Thymus (tissue), 11 donors: ENCODE data around the gene TBC1D16. TPM values are rescaled to one million over a fixed set of nuclear protein-coding genes. Genes with fewer than 3 reads are reported as not detected.

Experiments used
- DNase-seq, 9 donors: peaks; one replicate each; pipeline ENCODE4 v3.0.0-alpha.2; 2013; ENCODE audit warnings: low spot score in 9 of 9, low read depth in 6 of 9, missing footprints in 1 of 9
- H3K27ac ChIP-seq, 2 donors: one replicate each; pipeline ENCODE4 v1.5.1; 2013; ENCODE audit warnings: control low read depth in 1 of 2, low read depth in 1 of 2, low read length in 1 of 2, mild to moderate bottlenecking in 1 of 2, moderate library complexity in 1 of 2
- H3K27me3 ChIP-seq, 2 donors: one replicate each; pipeline ENCODE4 v1.5.1; 2013; ENCODE audit warnings: low read length in 1 of 2; ENCODE audit not compliant: control insufficient read depth in 2 of 2, insufficient read depth in 1 of 2
- H3K36me3 ChIP-seq, 2 donors: one replicate each; pipeline ENCODE4 v1.5.1; 2013; ENCODE audit warnings: low read length in 1 of 2, mild to moderate bottlenecking in 1 of 2, moderate library complexity in 1 of 2; ENCODE audit not compliant: control insufficient read depth in 2 of 2, insufficient read depth in 2 of 2
- H3K4me1 ChIP-seq, 2 donors: one replicate each; pipeline ENCODE4 v1.5.1; 2013; ENCODE audit warnings: low read length in 2 of 2; ENCODE audit not compliant: control insufficient read depth in 2 of 2, insufficient read depth in 2 of 2
- H3K4me3 ChIP-seq, 2 donors: one replicate each; pipeline ENCODE4 v1.5.1; 2013; ENCODE audit warnings: low read length in 2 of 2, control low read depth in 1 of 2, mild to moderate bottlenecking in 1 of 2
- H3K9me3 ChIP-seq, 2 donors: one replicate each; pipeline ENCODE4 v1.5.1; 2013; ENCODE audit warnings: low read length in 1 of 2, mild to moderate bottlenecking in 1 of 2; ENCODE audit not compliant: control insufficient read depth in 2 of 2, insufficient read depth in 1 of 2
- WGBS: extraction: QIAGEN DNeasy Blood & Tissue Kit; methylation state at CpG from one replicate; pipeline ENCODE4 v1.1.7; 2013; 5-methylcytosine and 5-hydroxymethylcytosine counted together
- polyA plus RNA-seq: library from polyadenylated mRNA; stranded (reverse); fragments of 200-250 nt; gene quantifications from one replicate; pipeline ENCODE4 v1.2.3, GENCODE V29; 2013
- total RNA-seq: library from RNA; stranded (reverse); fragments of 120-200 nt; gene quantifications from one replicate; pipeline ENCODE4 v1.2.4, GENCODE V29; 2013
- donor health status: healthy.

The TBC1D16 gene
- total and polyA plus RNA-seq, 2 donors, result 3.7 to 4.2 TPM

DNA sequence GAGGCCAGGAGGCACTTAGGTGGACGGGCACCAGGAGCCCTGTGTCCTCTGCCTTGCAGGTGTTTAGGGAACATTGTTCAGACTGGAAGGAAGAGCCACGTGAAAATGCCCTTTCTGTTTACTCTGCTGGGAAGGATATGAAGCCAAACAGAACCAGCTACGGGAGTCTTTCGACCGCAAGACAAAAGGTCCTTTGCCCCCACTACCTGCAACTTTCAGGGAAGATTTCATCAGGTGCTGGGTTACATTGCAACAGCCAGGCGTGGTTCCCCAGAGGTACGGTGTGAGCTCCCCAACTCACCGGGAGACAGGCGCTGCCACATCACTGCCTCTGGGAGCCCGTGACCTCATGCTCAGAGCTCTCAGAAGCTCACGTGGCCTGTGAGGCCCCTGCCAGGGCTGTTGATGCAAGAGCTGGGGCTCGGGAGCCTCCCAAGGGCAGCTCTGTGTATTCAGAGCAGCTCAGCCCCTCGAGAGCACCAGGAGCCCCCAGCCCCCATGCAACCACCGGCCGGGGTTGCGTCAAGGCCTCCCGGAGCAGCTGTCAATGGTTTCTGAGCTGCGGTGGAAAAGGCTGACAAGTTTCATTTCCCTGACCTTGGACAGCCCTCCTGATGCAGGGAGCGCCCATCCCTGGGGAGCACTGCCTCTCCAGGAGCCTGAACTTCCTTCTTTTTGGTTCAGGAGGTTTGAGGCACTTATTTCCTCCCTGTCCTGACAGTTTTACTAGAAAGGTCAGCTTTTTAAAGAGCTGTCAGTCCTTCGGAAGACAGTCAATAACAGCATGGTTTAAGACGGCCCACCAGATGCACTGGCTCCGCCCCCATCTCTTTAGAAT is 42.1 kb downstream of the TBC1D16 start:
- peaks cover 0 to 8% of the 10 kb centered on the region in 2 donors for H3K27me3 ChIP-seq
- peak overlapping the region in 1 of 2 donors; percentile 8 for H3K4me3 ChIP-seq
- no peaks in the 10 kb centered on the region for H3K9me3 ChIP-seq
- peaks cover 29 to 56% of the 10 kb centered on the region in 2 donors for H3K4me1 ChIP-seq
- H3K27ac ChIP-seq, result peak overlapping the region; percentile 4 to 80
- no peaks in the 10 kb centered on the region for H3K36me3 ChIP-seq
- WGBS, result 53% methylated on average over 22 of the region's 22 CpGs
- DNase-seq, result peak in 6 of 9 donors; percentile 41 to 83 (median 62)

DNA sequence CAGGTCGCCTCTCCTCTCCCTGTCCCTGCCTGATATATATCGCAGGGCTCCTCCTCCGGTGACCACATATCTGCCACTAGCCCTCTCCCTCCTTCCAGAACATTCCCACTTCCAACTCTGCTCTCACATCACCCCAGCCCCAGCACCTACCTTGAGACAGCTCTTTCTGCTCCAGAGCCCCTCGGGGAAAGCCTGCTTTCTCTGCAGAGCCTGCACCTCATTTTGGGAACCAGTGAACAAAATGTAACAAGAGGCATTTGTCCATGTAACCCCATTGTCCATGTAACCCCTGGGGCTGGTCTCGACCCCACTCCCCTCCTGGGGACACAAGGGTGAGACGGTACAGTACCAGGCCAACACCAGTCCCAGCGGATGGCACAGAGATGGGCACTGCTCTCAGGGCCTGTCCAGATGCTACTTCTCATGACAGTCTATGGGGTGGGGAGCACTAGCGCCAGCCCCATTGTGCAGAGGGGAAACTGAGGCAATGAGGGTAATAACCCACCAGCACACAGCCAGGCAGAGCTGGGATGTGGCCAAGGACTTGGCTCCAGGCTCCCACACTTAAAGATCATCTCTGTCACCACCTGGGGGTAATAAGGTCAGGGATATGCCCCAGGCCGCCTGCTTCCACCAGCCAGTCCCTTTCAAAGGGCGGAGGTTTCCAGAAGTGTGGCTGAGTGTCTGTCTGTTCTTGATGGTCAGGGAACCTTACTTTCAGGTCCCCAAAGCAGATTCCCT is 42.9 kb downstream of the TBC1D16 start:
- H3K27me3 ChIP-seq, result peaks cover 0 to 8% of the 10 kb centered on the region in 2 donors
- DNase-seq, result peak in 1 of 9 donors; percentile 12
- H3K4me1 ChIP-seq, result peaks cover 29 to 51% of the 10 kb centered on the region in 2 donors
- H3K4me3 ChIP-seq, result no peak overlapping the region
- no peaks in the 10 kb centered on the region for H3K36me3 ChIP-seq
- WGBS, result 96% methylated on average over 10 of the region's 10 CpGs
- peak overlapping the region in 1 of 2 donors; percentile 80 for H3K27ac ChIP-seq
- H3K9me3 ChIP-seq, result no peaks in the 10 kb centered on the region

DNA sequence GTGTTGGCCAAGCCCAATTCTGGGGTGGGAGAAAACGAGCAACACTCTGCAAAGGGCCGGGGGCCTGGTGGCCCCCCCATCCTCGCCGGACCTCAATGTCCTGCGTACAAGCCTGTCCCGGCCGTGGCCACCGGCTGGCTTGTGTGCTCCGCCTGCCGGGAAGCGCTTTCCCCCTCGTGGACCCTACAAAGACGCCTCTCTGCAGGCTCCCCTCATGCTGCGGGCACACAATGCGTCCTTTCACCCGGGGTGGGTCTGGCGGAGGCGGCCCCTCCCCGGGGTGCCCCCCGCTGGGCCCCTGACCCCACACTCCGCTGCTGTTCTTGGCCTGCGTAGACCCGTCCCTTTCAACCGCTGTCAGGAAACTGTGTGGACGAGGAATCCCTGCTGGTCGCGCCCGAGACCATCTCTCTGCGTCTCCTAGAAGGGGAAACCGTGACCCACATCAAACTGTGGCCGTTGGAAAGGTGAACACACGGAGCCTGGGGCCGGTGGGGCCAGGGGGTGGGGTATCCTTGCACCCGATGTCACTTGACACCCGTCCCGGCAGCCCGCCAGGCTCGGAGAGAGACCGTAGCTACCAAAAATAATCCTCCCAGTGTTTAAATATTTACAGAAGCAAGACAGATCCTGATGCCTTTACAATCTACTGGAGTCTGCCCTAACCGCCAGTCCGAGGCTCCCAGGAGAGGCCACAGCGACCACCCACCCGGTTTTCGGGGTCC is 43.6 kb downstream of the TBC1D16 start:
- H3K4me1 ChIP-seq, result peaks cover 23 to 43% of the 10 kb centered on the region in 2 donors
- H3K4me3 ChIP-seq, result peak overlapping the region; percentile 41 to 58
- peaks cover 0 to 8% of the 10 kb centered on the region in 2 donors for H3K27me3 ChIP-seq
- DNase-seq, result peak in 1 of 9 donors; percentile 32
- H3K27ac ChIP-seq, result peak overlapping the region in 1 of 2 donors; percentile 2
- WGBS, result 13% methylated on average over 44 of the region's 44 CpGs
- H3K36me3 ChIP-seq, result no peaks in the 10 kb centered on the region
- no peaks in the 10 kb centered on the region for H3K9me3 ChIP-seq

DNA sequence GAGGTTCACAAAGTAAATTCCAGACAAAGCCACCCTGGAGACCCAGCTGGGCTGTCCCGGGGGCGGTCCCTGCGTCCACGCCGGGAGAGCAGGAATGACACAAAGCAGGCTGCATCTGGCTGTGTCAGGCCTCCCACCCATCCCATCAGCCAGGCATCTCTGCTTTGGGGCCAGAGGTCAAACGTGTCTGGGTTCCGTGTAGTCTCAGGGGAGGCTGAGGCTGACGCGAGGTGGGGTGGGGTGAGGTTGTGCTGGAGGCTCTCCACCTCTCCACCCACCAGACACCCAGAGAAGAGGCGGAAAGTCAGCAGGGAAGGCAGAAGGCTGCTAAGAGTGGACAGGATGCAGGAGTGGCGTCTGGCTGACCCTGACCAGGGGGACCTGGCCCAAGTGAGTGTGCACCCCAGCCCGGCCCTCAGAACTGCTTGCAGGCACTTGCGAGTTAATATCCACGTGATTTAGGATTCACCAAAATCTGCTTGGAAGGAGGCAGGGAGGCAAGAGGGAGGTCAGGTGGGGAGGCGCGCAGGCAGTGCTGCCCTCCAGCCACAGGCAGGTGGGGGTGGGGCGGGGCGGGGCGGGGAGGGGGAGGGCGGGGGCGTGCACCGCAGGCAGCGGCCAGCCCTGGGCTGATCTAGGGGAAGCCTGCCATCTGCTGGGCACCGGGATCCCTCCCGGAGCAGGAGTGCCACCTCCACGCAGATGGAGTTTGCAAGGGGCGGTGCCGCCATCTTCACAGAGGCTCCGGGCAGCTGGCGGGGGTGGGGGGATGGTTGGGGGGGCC is 44.3 kb downstream of the TBC1D16 start:
- DNase-seq, result peak in 7 of 9 donors; percentile 58 to 87 (median 62)
- Histone ChIP-seq H3K4me3 (peak overlapping the region; percentile 41 to 58), H3K27ac (no peak overlapping the region), H3K9me3 (no peaks in the 10 kb centered on the region), H3K4me1 (peaks cover 16 to 36% of the 10 kb centered on the region in 2 donors), H3K36me3 (no peaks in the 10 kb centered on the region), H3K27me3 (peaks cover 0 to 8% of the 10 kb centered on the region in 2 donors)
- WGBS, result 38% methylated on average over 30 of the region's 30 CpGs

DNA sequence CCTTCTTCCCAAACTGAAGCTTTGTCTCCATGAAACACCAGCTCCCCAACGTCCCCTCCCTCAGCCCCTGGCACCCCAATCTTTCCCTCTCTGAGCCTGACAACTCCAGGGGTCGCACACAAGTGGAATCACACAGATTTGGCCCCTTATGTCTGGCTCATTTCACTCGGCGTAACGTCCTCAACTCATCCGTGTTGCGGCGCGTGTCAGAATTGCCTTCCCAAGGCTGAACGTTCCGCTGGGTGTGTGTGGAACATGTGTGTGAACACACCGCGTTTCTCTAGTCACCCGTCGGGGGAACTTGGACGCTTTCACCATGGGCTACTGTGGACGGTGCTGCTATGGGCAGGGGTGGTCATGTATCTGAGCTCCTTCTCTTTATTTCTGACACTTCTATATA is 45.0 kb downstream of the TBC1D16 start:
- Histone ChIP-seq H3K4me3 (no peak overlapping the region), H3K36me3 (no peaks in the 10 kb centered on the region), H3K27ac (no peak overlapping the region), H3K27me3 (peaks cover 0 to 8% of the 10 kb centered on the region in 2 donors), H3K4me1 (peaks cover 15 to 34% of the 10 kb centered on the region in 2 donors), H3K9me3 (no peaks in the 10 kb centered on the region)
- 92% methylated on average over 17 of the region's 17 CpGs for WGBS
- no peak for DNase-seq

DNA sequence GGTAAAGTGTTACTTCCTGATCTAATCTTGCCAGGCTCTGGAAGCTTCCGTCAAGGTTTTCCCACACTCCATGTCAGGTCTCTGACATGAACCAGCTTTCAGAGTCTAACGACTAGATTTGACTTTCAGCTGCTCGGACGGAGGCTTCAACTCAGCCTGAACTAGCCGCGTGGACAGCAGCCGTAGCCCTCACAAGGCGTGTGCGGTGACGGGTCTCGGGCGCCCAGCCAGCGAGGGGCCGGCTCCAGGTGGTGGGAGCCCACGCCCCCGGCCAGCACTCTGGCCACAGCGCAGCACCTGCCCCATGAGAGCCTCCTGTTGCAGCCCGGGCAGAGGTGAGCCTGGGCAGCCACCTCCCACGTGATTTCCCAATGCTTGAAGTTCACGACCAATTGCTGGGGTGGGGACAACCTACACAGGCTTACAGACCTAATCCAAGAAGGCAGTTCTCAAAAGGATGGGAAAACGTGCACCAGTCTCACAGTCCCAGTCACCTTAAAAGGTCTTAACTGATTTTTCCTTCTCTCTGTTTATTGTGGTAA is 45.5 kb downstream of the TBC1D16 start:
- Histone ChIP-seq H3K36me3 (no peaks in the 10 kb centered on the region), H3K27ac (no peak overlapping the region), H3K4me1 (peaks cover 15 to 34% of the 10 kb centered on the region in 2 donors), H3K9me3 (no peaks in the 10 kb centered on the region), H3K27me3 (peaks cover 0 to 8% of the 10 kb centered on the region in 2 donors), H3K4me3 (no peak overlapping the region)
- DNase-seq, result no peak
- WGBS, result 90% methylated on average over 21 of the region's 21 CpGs

DNA sequence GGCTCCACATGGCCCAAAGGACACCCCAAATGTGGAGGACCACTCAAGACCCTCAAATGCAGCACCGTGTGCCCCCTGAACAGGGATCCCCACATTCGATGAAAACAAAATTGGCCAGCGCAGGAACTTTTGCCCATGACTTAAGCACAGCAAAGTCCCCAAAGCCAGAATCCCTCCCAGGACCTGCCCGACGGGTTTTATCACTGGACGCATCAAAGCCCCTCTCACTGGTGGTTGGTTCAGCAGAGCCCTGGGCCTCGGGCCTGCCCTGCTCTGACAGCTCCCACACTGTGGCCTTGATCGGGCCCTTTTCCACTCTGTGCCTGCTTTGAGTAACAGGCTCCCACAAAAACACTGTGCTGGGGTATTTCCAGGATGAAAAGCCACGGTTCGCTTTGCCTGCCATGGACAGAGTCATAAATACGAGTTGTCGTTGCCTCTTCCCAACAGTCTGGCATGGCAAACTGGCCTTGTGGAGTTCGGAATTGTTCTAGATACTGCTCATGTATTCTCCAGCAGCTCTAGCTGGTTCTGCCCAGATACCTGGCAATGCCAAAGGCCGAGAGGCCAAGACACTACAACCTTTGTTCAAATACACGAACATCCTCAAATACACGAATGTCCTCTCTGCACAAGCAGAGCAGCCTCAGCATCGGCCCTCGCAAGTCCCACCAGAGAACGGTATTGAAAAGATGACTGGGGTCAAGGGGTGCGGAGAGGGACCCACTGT is 46.4 kb downstream of the TBC1D16 start:
- DNase-seq, result no peak
- Histone ChIP-seq H3K36me3 (no peaks in the 10 kb centered on the region), H3K4me3 (no peak overlapping the region), H3K27me3 (peaks cover 0 to 8% of the 10 kb centered on the region in 2 donors), H3K4me1 (peaks cover 15 to 33% of the 10 kb centered on the region in 2 donors), H3K9me3 (no peaks in the 10 kb centered on the region), H3K27ac (no peak overlapping the region)
- WGBS, result 97% methylated on average over 20 of the region's 20 CpGs
